Memory B cell (primary cell): ENCODE results near the gene CA6.
A peak's percentile ranks its signal among the peaks of the same experiment; 100 is the strongest.
"Not testable (repeated sequence)": the region's sequence is repeated elsewhere in the genome, so short reads cannot be mapped to it uniquely, and the experiment has no call there.

Source experiments
- ATAC-seq: fragments of 150-1000 bp; cut with Tn5 transposase; 2 replicates; pipeline ENCODE4 v1.10.0; 2021; ENCODE audit warnings: low read depth, mild to moderate bottlenecking, moderate library complexity
- DNase-seq, 2 donors: peaks; one replicate each; pipeline ENCODE4 v3.0.0; 2022; ENCODE audit warnings: low spot score in 2 of 2
- H3K27ac Mint-ChIP-seq: one replicate; pipeline ENCODE4 v1.8.0; 2022; ENCODE audit warnings: mild to moderate bottlenecking, moderate library complexity, mixed read lengths
- H3K27me3 Mint-ChIP-seq: one replicate; pipeline ENCODE4 v1.8.0; 2022; ENCODE audit warnings: mixed read lengths
- H3K36me3 Mint-ChIP-seq: one replicate; pipeline ENCODE4 v1.8.0; 2022; ENCODE audit warnings: mild to moderate bottlenecking, mixed read lengths
- H3K4me1 Mint-ChIP-seq: one replicate; pipeline ENCODE4 v1.8.0; 2022; ENCODE audit warnings: mixed read lengths
- H3K4me3 Mint-ChIP-seq: one replicate; pipeline ENCODE4 v1.8.0; 2022; ENCODE audit warnings: mild to moderate bottlenecking, moderate library complexity, mixed read lengths
- H3K9me3 Mint-ChIP-seq: one replicate; pipeline ENCODE4 v1.8.0; 2022; ENCODE audit warnings: mixed read lengths

Gene CA6

DNA sequence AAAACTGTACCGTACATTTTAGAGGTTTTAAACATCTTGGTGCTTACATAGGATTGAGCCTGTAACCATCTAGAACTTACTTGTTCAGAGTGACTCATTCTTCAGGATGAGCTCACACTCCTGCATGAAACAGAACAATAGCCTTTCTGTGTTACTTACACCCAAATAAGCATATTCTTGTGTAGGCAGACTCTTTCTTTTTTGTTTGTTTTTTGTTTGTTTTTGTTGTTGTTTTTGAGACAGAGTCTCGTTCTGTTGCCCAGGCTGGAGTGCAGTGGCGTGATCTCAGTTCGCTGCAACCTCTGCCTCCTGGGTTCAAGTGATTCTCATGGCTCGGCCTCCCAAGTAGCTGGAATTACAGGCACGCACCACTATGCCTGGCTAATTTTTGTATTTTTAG is 3.8 kb upstream of the CA6 start:
- Mint-ChIP-seq H3K4me3 (no peak overlapping the region), H3K9me3 (no peaks in the 10 kb centered on the region), H3K36me3 (no peaks in the 10 kb centered on the region), H3K27me3 (peaks cover 15% of the 10 kb centered on the region), H3K4me1 (peaks cover 3% of the 10 kb centered on the region), H3K27ac (no peak overlapping the region)
- DNase-seq (no peak), ATAC-seq (no peak)

DNA sequence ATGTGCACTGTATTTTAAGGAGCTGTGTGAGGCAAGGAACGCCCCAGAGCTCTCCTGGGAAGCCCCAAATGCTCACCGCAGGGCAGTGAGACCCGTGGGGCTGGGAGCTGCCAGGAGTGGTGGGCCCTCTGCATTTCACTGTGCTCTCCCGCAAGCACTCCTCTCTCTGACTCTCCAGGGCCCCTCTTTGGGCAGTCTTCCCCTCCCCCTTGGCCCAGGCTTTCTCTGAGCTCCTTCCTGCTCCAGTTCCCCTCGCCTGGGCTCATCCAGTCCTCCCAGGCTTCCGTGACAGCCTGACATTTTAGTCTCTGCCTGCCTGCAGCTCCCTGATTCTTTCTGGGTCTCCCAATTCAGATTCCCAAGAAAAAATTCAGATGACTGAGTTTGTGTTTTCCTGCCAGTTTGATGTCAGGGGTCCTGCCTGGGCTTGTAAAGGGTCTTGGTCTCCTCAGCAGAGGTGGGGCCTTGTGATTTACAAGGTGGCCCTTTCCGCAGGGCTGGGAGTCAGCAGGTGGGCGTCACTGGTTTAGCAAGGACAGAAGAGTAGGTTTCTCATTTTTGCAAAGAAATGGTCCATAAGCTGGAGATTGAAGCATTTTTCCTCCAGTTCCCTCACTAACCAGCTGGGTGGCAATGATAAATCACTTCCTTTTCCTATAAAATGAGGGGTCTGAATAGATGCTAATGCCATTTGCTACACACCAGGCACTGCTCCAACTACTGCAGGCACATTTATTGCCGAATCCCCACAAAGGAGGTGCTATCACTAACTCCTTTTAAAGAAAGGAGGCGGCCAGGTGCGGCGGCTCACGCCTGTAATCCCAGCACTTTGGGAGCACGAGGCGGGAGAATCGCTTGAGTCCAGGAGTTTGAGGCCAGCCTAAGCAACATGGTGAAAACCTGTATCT is 1.9 kb upstream of the CA6 start:
- Mint-ChIP-seq H3K27ac (no peak overlapping the region), H3K9me3 (no peaks in the 10 kb centered on the region), H3K36me3 (no peaks in the 10 kb centered on the region), H3K27me3 (peaks cover 13% of the 10 kb centered on the region), H3K4me1 (no peaks in the 10 kb centered on the region), H3K4me3 (no peak overlapping the region)
- DNase-seq (no peak), ATAC-seq (no peak)

DNA sequence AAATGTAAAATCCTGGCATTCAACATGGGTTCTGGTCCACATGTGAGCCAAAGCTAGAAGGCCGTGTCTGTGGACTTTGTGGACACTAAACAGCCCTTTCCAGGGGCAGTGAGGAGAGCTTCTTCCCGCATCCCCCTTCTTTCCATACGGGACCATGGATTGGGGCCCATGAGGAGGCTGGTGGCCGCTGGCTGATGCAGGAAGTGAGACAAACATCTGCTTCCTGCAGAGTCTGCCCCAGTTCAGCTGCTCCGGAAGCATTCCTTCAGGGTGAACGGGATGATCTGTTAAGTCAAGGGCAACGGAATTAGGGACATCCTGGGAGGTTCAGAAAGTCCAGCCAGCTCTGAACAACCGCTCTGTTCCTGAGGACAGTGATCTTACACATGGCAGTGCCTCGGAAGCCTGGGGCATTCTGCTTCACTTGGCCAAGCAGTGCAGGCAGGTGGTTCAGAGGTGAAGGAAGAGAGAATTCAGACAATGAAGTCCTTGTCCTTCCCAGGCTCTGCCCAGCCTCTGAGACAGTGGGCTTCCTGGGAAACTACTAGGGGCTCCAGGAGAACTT is 1.5 kb downstream of the CA6 start:
- Mint-ChIP-seq H3K36me3 (no peaks in the 10 kb centered on the region), H3K27me3 (peaks cover 4% of the 10 kb centered on the region), H3K4me3 (no peak overlapping the region), H3K9me3 (no peaks in the 10 kb centered on the region), H3K4me1 (no peaks in the 10 kb centered on the region), H3K27ac (no peak overlapping the region)
- ATAC-seq (no peak), DNase-seq (no peak)

DNA sequence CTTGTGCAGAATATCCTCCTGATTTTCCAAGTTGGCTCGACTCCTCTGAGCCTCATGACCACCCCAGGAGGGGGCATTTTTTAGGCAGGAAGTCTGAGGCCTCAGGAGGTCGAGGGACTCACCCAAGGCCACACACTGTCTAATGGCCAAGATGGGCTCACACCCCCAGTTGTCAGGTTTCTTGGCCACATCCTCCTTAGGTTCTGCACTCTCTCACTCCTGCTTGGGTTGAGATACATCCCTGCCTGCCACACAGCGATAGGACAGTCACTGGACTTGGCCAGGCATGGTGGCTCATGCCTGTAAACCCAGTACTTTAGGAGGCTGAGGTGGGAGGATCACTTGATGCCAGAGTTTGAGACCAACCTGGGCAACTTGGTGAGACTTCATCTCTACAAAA is 4.6 kb downstream of the CA6 start:
- Mint-ChIP-seq H3K4me1 (no peaks in the 10 kb centered on the region), H3K4me3 (no peak overlapping the region), H3K9me3 (no peaks in the 10 kb centered on the region), H3K27ac (no peak overlapping the region), H3K27me3 (peaks cover 6% of the 10 kb centered on the region), H3K36me3 (no peaks in the 10 kb centered on the region)
- no peak for DNase-seq
- no peak for ATAC-seq

DNA sequence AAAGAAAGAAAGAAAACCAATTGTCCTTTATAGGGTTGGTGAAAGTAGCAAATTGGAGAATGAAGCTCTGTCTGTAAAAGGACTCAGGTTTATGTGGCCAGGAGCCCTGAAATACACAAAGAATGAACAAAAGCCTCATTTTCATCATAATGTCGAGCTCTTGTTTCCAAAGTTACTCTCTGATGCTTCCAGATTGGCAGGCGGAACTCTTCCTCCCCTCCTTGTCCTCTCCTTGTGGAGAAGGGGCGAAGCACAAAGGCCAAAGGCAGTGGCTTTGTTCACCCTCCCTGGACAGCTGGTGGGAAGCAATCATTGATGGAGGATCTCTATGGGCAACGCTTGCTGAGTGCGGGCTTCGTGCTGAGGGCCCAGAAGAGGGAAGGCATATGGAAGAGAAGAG is 5.6 kb downstream of the CA6 start:
- Mint-ChIP-seq H3K9me3 (no peaks in the 10 kb centered on the region), H3K36me3 (no peaks in the 10 kb centered on the region), H3K27me3 (peaks cover 6% of the 10 kb centered on the region), H3K4me1 (no peaks in the 10 kb centered on the region), H3K4me3 (no peak overlapping the region), H3K27ac (no peak overlapping the region)
- DNase-seq (no peak), ATAC-seq (no peak)

GRCh38 chr1:8955406-8955805 is 9.7 kb downstream of the CA6 start:
- Mint-ChIP-seq H3K27me3 (peaks cover 14% of the 10 kb centered on the region), H3K4me3 (no peak overlapping the region), H3K9me3 (peaks cover 3% of the 10 kb centered on the region), H3K4me1 (no peaks in the 10 kb centered on the region), H3K27ac (no peak overlapping the region), H3K36me3 (peaks cover 1% of the 10 kb centered on the region)
- no peak for ATAC-seq
- no peak for DNase-seq

DNA sequence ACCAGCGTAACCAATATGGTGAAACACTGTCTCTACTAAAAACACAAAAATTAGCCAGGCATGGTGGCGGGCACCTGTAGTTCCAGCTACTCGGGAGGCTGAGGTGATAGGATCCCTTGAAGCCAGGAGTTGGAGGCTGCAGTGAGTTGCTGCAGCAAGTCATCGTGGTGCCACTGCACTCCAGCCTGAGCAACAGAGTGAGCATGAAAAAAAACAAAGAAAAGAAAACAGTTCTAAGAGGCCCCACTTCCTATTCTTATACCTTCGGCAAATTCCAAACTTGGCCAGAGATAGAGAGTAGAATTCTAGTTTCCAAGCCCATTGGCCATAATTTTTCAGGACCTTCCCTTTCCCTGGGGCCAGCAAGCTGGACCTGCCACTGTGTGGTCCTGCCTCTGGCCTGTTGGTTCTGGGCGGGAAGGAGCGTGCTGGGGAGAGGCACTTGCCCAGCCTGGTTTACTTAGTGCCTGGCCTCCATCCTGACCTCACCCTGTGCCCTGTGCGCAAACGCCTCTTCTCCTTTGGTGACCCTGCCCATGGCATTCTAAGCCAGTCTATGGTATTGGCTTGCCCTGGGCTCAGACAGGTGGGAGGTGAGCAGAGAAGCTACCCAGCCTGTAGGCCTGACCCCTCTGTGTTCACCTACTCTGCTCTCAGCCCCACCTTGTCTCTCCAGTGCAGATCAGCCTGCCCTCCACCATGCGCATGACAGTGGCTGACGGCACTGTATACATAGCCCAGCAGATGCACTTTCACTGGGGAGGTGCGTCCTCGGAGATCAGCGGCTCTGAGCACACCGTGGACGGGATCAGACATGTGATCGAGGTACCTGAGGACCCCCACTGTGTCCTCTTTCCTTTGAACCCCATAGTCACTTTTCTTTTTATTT is 11.0 kb downstream of the CA6 start:
- Mint-ChIP-seq H3K9me3 (peaks cover 6% of the 10 kb centered on the region), H3K27ac (no peak overlapping the region), H3K4me1 (no peaks in the 10 kb centered on the region), H3K27me3 (peaks cover 15% of the 10 kb centered on the region), H3K36me3 (peaks cover 2% of the 10 kb centered on the region), H3K4me3 (no peak overlapping the region)
- no peak for ATAC-seq
- no peak for DNase-seq

DNA sequence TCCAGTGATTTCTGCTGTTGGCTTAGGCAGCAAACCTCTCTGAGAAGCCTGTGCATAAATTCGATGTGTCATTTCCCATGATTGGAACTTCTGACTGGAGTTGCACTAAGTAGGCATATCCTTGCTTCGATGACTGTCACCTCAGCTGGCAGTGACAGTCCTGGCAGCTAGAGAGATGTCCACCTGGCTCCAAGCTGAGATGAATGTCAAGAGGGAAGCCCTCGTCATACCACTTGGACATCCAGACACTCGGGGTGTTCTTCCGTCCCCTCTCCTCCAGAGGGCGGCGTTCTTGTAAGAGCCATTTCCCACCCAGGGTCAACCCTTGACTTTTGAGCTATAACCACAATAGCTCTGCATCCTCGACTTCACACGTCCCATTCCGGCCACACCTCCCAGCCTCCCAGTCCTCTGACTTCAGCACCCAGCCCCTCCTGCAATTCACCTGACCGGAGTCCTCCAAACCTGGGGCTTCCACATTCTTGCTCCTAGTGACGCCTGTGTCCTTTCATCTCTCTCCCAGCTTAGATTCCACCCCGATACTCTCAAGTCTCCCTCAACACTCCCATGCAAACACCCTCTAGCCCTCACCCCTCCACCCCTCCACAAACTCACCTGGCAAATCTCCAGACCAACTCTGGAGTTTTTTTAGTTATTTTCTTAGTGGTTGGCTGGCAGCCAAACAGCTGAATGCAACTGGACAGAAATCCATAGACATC is 17.3 kb downstream of the CA6 start:
- H3K4me3 Mint-ChIP-seq: no peak overlapping the region
- peaks cover 2% of the 10 kb centered on the region for H3K36me3 Mint-ChIP-seq
- no peak for DNase-seq
- H3K4me1 Mint-ChIP-seq: peaks cover 3% of the 10 kb centered on the region
- peaks cover 6% of the 10 kb centered on the region for H3K9me3 Mint-ChIP-seq
- peaks cover 10% of the 10 kb centered on the region for H3K27me3 Mint-ChIP-seq
- no peak overlapping the region for H3K27ac Mint-ChIP-seq
- ATAC-seq: peak; percentile 35

DNA sequence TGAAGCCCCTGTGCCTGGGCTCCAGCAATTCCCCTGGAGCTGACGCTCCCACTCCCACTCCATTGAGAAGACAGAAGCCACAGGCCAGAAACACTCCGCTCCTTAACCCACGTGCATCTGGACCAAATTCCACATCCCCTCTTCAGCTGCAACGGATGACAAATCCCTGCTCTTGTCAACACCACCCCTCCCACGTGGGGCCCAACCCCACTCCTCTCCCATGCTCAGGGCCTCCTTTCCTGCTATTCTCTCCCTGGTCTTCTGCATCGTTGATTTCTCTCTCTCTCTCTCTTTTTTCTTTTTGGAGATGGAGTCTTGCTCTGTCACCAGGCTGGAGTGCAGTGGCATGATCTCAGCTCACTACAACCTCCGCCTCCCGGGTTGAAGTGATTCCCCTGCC is 18.3 kb downstream of the CA6 start:
- DNase-seq (no peak), ATAC-seq (no peak)
- H3K36me3 Mint-ChIP-seq: peaks cover 2% of the 10 kb centered on the region
- peaks cover 6% of the 10 kb centered on the region for H3K27me3 Mint-ChIP-seq
- H3K27ac Mint-ChIP-seq: no peak overlapping the region
- no peak overlapping the region for H3K4me3 Mint-ChIP-seq
- H3K4me1 Mint-ChIP-seq: peaks cover 3% of the 10 kb centered on the region
- peaks cover 6% of the 10 kb centered on the region for H3K9me3 Mint-ChIP-seq

DNA sequence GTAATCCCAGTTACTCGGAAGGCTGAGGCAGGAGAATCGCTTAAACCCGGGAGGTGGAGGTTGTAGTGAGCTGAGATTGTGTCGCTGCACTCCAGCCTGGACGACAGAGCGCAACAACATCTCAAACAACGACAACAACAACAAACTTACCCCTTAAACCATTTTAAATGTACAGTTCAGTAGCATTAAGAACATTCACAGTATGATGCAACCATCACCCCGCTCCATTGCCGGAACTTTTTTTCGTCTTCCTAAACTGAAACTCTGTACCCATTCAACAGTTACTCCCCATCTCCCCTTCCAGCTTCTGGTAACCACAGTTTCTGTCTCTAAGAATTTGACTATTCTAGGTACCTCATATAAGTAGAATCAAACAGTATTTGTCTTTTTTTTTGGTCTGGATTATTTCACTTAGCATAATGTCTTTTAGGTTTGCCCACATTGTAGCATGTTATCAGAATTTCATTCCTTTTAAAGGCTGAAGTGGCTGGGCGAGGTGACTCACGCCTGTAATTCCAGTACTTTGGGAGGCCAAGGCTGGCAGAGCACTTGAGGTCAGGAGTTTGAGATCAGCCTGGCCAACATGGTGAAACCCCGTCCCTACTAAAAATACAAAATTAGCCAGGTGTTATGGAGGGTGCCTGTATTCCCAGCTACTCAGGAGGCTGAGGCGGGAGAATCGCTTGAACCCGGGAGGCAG is 19.6 kb downstream of the CA6 start:
- H3K27ac Mint-ChIP-seq: no peak overlapping the region
- H3K27me3 Mint-ChIP-seq: peaks cover 6% of the 10 kb centered on the region
- no peak overlapping the region for H3K4me3 Mint-ChIP-seq
- peaks cover 3% of the 10 kb centered on the region for H3K4me1 Mint-ChIP-seq
- ATAC-seq (no peak), DNase-seq (no peak)
- H3K36me3 Mint-ChIP-seq: peaks cover 2% of the 10 kb centered on the region
- H3K9me3 Mint-ChIP-seq: peaks cover 6% of the 10 kb centered on the region

DNA sequence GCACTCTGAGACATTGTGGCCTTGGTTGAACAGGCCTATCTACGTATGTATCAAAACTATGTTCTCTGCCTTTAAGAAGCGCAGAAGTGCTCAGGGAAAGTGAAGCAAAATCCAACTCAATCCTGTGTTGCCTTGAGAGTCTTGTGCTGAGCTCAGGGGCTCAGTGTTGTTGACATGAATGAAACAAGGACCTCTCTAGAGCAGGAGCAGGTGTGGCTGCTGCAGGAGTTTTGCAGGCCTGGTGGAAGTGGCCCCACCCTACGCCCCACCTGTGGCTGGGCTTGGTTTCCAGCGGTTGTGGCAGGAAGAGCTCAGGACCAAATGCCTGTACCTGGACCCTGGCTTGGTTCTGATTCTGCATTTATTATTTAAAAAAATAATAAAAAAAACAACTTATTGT is 20.9 kb downstream of the CA6 start:
- Mint-ChIP-seq H3K27me3 (peaks cover 4% of the 10 kb centered on the region), H3K27ac (no peak overlapping the region), H3K9me3 (peaks cover 3% of the 10 kb centered on the region), H3K4me1 (peaks cover 8% of the 10 kb centered on the region), H3K36me3 (no peaks in the 10 kb centered on the region), H3K4me3 (no peak overlapping the region)
- no peak for ATAC-seq
- no peak for DNase-seq

GRCh38 chr1:8968902-8969301 is 23.2 kb downstream of the CA6 start:
- DNase-seq, H3K4me3 Mint-ChIP-seq, H3K4me1 Mint-ChIP-seq, ATAC-seq, H3K36me3 Mint-ChIP-seq, H3K27ac Mint-ChIP-seq, H3K27me3 Mint-ChIP-seq, H3K9me3 Mint-ChIP-seq: not testable (repeated sequence)

DNA sequence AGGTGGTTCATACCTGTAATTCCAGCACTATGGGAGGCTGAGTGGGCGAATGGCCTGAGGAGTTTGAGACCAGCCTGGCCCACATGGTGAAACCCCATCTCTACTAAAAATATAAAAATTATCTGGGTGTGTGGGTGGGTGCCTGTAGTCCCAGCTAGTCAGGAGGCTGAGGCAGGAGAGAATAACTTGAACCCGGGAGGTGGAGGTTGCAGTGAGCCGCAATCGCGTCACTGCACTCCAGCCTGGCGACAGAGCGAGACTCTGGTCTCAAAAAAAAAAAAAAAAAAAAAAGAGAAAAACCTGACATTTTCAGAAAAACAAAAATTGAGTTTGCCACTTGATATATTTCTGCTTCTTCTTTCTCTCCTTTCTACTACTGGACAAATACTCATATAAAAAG is 24.3 kb downstream of the CA6 start:
- peaks cover 7% of the 10 kb centered on the region for H3K4me1 Mint-ChIP-seq
- peaks cover 5% of the 10 kb centered on the region for H3K27me3 Mint-ChIP-seq
- no peak for DNase-seq
- no peak for ATAC-seq
- no peaks in the 10 kb centered on the region for H3K36me3 Mint-ChIP-seq
- H3K4me3 Mint-ChIP-seq: no peak overlapping the region
- no peak overlapping the region for H3K27ac Mint-ChIP-seq
- peaks cover 3% of the 10 kb centered on the region for H3K9me3 Mint-ChIP-seq
